Stimulated activated CD4-positive, alpha-beta T cell treated with anti-CD3 and anti-CD28 coated beads, Interleukin-15, amount 100 ng/mL, for 1 hour (primary cell): Measurements from ENCODE around the gene KIT.

Experiments used
- DNase-seq, 2 donors: peaks; one replicate each; pipeline ENCODE4 v3.0.0-alpha.2; 2020; ENCODE audit warnings: low read depth in 1 of 2, low spot score in 1 of 2

Gene KIT

DNA sequence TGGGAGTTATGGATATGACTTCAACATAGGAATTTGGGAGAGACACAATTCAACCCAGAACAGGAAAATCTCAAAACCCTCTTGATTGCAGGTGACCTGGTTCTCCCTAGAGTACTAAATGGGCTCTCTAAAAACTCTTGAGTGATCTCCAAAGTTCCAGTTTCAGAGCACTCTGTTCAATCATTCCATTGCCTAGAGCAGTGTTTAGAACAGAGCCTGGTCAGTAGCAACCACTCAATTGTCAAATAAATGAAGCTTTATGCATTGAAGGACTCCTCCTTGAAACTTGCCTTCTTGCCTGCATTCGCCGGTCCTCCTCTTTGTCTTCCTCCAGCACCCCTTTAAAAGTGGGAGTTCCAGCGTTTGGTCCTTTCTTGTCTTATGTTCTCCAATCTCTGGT, 85.8 kb downstream of the KIT start:
- no peak for DNase-seq

- no peak for DNase-seq
Measured at GRCh38 chr4:54744487-54744886, 86.7 kb downstream of the KIT start.

DNA sequence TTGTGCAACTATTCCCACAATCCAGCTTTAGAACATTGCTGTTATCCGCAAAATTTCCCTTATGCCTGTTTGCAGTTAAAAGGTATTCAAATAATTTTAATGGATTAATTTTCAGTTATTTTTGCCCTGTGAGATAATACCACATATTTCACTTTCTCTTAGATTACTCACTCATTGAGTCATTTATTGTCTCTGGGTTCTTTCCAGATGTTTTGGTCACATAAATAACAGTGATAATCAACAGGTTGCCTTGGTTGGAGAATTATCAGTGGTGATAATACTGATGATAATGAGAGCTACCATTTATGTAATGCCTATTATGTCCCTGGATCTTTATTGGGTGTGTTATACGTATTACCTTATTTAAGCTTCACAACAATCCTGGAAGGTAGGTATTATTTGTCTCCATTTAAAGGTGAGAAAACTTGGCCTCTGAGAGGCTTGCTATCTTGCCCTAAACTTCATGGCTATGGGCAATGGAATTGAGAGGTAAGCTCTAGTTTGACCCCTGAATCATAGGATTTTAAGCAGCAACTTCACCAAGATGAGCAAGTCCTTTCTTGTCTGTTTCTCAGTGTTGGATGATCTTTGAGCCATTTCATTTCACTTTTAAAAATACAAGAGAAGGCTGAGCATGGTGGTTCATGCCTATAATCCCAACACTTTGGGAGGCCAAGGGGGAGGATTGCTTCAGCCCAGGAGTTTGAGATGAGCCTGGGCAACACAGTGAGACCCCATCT, 87.4 kb downstream of the KIT start:
- no peak for DNase-seq

GRCh38 chr4:54746218-54746617, 88.5 kb downstream of the KIT start:
- no peak for DNase-seq

DNA sequence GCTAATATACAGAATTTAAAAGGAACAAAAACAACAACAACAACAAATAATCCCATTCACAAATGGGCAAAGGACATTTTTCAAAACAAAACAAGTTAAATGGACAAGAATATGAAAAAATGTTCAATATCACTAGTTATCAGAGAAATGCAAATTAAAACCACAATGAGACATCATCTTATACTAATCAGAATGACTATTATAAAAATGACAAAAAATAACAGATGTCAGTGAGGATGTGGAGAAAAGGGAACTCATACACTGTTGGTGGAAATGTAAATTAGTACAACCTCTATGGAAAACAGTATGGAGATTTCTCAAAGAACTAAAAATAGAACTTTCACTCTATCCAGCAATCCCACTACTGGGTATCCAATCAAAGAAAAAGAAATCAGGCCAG, 92.6 kb downstream of the KIT start:
- no peak for DNase-seq

DNA sequence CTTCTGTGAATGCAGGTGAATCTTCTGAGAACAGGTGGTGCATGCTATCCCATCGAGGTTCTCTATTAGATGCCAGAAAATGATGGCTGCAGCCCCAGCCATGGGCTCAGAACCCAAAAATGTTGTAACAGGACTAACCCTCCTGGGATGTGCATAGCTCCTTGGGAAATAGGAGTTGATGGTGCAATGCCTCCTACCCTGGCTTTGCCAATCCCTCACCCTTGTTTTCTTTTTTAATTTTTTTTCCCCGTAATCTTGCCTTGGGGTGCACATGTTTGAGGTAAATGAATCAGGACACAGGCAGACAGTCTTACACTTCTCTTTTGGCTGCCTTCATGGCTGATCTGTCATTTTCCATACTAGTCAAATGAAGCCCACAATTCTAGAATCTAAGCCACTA, 96.6 kb downstream of the KIT start:
- no peak for DNase-seq

DNA sequence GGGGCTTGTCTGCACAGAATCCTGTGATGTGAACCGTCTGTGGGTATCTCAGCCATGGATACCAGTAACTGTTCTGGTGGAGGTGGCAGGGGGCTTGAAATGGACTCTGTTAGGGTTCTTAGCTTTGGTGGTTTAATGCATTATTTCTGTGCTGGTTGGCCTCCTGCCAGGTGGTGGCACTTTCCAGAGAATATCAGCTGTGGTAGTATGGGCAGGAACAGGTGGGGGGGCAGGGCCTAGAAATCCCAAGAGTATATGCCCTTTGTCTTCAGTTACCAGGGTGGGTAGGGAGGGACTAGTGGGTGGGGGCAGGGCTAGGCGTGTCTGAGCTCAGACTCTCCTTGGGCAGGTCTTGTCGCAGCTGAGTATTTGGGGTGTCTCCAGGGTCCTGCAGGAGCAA, 106.7 kb downstream of the KIT start:
- no peak for DNase-seq

- no peak for DNase-seq
Measured at GRCh38 chr4:54767376-54767775, 109.6 kb downstream of the KIT start.

DNA sequence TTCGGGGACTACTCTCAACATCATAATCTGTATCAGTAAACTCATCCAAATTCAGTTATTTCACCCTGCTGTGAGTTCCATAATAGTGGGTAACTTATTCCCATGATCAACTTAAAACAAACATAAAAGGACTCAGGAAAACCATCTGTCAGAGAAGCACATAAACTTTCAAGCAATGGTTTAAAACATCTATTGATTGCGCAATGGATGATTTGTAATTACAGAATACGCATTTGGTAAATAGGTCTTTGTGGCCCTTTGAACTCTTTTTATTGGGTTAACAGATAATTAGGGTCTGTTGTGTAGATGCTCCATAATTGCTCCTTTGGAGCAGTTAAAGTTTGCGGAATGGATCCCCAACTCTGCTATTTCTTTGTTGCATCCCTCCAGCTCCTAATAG, 115.3 kb downstream of the KIT start:
- no peak for DNase-seq

- no peak for DNase-seq
Measured at GRCh38 chr4:54779036-54779435, 121.3 kb downstream of the KIT start.

DNA sequence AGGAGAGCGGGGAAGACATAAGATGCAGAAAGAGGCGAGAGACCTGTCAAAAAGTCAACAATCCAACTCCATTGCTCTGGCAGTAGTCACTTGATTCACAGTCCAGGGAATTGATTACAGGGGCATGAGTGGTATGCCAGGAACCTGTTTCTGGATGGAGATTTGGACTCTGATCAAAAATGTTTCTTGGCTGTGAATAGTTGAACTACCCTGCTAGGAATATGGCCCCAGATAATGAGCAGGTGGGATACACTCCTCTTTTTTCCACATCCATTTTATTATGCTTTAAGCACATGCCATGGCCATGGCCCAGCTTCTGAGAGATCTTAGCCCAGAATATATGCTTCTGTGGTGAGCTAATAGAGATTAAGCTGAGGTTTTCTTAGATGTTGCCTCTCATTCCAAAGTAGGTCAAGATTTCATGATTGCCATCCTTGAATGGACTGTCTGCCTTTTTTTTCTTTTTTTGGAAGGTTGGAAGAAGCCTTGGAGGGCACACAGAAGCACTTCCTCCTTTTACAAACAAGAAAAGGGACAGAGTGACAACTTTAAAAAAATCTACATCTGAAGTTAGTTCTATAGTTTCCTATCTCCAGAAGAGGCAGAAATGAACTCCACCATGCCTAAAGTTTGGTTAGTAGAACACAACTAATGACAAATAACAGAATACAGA, 121.9 kb downstream of the KIT start:
- DNase-seq = no peak

DNA sequence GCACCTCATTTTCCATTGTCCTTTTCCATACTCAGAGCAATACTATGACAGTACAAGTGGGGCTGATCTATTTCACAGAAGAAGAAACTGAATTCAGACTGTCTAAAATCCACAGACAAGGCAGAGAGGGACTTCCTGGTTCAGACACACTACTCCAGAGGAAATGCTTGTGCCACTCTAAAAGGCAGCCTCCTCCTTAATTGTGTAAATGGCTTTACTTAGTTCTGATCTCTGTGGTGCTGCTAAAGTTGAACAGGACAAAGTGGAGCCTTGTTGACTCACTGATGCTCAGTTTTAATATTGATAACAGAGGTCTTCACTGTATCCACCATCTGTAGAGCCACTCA, 122.4 kb downstream of the KIT start:
- no peak for DNase-seq

DNA sequence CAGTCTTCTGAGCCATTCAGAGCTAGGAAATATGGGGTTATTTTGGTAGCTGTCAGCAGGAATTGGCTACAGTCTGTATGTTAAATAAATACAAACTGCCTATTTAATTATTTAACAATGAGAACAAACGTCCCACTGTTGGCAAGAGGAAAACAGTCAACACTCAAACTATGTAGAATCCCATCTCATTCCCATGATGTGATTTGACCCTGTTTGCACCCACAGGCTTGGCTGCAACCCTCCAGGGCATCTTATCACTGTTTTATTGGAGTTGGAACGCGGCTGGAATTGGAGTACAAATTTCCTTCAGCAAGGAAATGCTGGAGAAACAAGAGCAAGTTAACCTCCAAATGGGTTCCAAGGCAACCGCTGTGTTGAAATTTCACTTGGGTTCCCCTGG, 124.0 kb downstream of the KIT start:
- no peak for DNase-seq

DNA sequence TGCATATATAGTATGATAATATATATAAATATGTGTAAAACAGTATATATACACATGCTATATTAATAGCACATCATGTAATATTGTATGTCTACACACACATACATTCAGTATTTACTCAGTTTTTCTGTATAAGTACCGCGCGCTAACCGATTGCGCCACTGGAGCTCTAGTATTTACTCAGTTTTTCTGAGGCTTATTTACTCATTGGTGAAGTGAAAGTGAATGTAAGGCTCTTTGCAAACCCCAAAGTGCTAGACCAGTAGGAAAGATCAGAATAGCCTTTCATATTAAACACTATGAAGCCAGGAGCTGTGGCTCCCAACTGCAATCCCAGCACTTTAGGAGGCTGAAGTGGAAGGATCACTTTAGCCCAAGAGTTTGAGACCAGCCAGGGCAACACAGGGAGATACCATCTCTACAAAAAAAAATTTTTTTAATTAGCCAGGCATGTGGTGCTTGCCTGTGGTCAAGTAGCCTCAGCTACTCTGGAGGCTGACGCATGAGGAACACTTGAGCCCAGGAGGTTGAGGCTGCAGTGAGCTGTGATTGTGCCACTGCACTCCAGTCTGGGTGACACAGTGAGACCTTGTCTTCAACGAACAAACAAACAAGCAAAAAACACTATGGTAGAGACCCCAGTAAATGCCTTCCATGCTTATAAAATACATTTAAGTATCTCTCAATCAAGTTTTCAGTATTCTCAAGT, 125.8 kb downstream of the KIT start:
- no peak for DNase-seq

- DNase-seq = no peak
Measured at GRCh38 chr4:54784161-54784671, 126.5 kb downstream of the KIT start.
